DMS 273 treated with DMSO at 0.1 percent for 48 hours (cell line): ENCODE measurements around the gene RAPGEF5.

Experiments used
- DNase-seq: peaks from one replicate; lab custom pipeline; 2025; lab: John Stamatoyannopoulos, UW

RAPGEF5 gene

DNA sequence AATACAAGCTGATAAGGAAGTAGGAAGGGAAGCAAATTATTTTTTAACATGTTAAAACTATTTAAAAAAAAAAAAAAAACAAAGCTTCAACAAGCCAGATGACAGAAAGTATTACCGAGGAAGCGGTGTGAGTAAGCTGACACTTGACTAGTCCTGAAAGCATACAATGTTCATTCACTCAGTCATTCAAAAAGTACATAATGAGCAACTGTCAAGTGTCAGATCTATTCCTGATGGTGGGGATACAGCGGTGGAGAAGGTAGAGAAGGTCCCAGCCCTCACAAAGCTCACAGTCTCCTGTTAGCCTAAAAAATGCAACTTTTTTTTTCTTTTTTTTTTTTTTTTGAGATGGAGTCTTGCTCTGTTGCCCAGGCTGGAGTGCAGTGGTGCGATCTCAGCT, 40.0 kb downstream of the RAPGEF5 start:
- DNase-seq, result no peak

DNA sequence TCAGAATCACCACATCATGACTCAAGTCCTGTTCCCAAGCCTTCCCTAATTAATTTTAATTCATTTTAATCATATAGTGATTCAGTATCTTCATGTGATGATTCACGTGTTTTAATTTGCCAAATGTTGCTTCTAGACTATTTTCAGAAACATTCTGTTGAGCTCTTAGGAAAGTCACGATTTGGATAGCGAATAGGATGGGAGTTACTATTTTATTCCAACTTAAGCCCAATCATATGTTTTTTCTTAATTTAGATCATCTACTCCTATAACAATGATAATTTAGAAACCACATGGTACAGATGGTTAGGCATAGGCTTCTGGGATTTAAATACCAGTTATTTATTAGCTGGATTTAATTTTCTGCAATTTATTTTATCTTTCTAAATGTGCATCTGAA, 49.1 kb downstream of the RAPGEF5 start:
- no peak for DNase-seq

DNA sequence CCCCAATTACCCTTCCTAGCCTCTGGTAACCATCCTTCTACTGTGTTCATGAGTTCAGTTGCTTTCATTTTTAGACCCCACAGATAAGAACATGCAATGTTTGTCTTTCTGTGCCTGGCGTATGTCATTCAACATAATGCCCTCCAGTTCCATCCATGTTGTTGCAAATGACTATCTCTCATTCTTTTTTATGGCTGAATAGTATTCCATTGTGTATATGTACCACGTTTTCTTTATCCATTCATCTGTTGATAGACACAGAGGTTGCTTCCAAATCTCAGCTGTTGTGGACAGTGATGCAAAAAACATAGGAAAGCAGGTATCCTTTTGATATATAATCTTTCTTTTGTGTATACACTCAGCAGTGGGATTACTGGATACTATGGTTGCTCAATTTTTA, 51.2 kb downstream of the RAPGEF5 start:
- no peak for DNase-seq

DNA sequence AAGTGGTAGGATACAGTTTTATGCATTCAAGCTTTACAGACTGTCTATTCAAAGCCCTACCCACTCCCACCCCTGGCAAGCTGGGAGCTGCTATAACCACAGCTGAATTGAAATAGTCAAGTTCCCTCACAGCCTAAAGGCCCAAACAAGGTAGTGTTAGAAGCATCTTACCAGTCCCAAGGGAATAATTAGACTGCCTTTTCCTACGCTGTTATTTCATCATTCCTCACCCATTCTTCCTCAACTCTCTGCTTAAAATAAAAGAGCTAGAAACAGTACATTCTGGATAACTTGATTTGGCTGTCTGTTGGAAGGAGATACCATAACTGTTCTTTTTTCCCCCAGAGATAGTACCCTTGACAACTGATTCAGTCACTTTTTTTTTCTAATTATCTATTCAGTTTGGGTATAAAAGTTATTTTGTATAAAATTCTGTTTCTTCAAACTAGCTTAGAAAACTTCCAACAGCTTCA, 54.0 kb downstream of the RAPGEF5 start:
- DNase-seq, result no peak

DNA sequence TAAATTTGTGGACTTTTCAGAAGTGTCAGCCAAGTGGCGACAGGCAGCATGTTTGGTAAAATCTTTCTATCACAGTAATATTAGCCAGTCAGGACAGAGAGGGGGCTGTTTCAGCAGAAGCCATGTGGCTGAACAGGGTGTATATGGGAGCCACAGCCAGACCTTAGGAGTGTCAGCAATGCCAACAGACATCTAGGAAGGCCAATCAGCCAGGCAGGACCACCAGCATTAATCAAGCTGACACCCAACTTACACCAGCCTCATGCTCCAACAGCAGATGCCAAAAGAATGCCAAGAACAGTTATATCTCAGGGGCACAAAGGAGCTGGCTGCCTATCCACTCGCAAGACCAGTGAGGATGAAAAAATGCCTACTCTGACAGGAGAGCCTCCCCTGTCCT, 54.8 kb downstream of the RAPGEF5 start:
- no peak for DNase-seq

DNA sequence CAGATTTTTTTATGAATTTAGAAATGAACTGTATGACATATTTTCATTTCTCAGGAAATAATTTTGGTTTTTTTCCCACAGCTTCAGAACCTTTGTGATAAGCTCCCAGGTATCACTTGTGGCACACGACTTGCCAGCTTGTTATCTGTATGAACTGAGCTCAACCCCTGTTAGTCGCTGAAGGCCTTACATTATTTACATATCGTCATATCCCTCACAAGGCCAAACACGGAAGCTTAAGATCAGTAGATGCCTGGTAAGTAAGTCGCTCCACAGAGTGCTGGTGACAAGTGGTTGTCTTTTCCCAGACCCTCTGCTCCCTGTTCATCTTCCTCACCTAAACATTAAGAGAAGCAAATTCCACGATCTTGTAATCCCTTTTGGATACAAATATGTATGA, 55.2 kb downstream of the RAPGEF5 start:
- no peak for DNase-seq

DNA sequence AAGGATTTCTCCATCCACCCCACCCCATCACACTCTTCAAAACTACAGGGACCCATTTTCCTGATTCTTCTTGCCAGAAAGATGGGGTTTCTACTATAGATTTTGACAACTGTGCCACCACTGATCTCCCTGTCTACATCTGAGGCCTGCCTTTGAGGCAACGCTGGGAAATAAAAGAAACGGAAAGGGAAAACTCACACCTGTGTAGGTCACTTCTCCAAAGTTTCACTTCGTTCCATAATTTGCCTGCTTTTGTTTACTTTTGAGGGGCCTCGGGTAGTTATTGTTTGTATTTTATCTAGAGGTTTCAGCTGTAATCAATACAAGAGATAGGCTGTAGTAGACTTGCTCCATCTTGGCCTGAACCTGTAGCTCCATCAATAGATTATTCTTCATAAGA, 56.1 kb downstream of the RAPGEF5 start:
- DNase-seq, result no peak

DNA sequence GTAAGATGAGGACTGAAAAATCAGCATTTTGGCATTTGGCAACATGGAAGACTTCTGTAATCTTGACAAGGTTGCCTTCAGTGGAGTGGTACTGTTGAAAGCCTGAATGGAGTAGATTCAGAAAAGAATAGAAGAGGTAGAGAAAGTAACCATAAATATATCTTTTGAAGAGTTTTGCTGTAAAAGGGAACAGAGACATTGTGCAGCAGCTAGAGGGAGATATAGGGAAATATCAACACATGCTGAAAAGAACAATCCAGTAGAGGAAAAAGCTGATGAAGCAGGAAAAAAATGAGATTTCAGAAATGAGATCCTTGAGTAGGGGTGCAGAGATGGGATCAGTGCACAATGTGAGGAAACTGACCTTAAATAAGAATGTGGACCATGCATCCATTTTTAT, 60.0 kb downstream of the RAPGEF5 start:
- DNase-seq, result no peak

DNA sequence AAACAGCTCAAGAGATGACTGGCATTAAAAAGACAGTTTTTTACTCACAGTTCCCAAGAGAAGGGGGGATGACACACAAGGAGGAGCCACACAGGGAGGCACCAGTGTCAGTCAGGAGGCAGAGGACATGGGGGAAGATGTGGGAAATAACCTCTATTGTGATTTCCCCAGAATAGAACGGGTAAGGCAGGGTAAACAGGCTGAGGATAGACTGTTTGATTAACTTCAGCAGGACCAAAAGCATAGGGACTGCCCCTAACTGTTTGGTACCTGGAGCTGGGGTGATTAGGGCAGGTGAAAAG, 60.7 kb downstream of the RAPGEF5 start:
- no peak for DNase-seq

DNA sequence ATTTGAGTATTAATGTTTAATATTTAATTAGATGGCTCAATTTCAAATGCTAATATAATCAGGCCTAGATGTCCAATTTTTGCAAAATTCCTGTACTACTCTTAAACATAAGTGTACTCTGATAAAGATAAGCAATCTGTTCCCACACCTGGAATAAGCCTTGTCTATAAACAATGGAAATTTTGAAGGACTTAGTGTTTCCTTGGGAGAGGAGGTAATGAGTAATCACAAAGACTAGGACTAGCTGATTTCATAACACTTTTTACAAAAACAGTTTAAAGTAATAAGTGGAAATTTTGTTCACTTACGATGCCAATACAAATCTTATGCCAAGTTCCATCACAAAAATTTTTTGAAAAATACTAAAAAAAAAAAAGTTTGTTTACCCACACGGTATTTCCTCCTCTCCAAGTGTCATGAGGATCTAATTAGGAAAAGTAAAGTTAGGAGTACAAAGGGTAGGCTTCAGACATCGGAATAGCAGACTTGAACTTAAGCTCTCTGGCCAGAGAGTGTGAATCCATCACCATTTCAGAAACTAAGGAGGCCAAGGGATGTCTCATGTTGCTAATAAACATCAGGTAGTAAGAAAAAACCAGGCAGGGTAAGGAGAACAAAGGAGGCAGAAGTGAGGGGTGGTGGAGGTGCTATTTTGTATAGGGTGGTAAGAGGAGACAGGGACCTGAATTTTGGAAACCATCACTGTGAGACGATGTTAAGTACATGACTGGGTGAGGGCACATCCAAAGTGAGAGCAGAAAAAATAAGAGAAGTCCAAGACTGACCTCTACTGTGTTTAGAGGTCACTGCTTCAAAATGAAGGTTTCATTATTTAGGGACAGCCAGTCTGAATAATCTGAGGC, 61.3 kb downstream of the RAPGEF5 start:
- DNase-seq, result no peak

DNA sequence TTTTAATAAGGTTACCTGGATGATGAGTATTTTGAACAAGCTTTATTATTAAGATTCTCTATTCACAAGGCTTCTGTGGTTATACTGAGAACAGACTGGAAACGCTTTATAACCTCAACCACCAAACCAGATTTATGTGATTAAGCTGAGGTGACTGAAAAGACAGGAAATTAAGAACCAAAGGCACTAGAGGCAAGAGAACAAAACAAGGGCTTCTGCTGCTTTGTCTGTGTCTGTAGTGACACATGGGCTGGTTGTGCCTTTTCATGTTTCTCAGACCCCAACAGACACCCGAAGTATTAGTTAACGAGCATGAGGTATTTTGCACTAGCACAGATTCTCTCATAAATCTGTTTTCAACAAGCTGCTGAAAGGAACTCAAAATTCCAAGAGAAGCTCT, 64.4 kb downstream of the RAPGEF5 start:
- DNase-seq, result no peak

DNA sequence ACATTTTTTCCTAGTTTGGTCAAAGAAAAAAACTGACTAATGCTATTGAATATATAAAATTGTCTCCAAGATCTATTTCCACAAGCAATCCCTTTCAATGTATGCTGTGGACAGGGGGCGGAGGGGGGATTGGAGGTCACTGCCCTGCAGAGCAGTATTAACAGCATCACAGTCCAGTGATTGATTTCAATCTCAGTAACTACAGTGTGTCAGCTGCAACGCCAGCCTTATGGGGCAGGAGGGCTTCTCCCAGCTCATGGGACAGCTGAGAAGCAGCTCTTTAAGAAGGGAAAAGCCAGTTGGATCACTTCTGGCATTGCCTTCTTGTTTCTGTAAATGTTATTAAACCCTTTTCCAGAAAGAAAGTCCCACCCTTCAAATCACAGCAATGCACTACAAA, 65.0 kb downstream of the RAPGEF5 start:
- DNase-seq, result no peak

DNA sequence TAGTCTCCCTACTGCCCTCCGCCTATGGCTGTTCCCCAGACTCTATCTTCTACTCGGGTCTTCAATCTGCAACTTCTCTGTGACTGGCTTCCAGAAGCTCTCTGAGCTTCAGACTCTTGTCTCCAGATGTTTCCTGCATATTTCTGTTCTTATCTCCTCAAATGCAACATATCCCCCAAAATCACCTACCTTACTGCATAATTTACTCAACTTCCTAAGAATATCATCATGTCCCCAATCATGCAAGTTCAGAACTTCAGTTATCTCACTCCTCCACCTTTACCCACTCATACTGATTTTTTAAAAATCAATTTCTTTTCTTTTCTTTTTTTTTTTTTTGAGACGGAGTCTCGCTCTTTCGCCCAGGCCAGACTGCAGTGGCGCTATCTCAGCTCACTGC, 68.8 kb downstream of the RAPGEF5 start:
- no peak for DNase-seq

DNA sequence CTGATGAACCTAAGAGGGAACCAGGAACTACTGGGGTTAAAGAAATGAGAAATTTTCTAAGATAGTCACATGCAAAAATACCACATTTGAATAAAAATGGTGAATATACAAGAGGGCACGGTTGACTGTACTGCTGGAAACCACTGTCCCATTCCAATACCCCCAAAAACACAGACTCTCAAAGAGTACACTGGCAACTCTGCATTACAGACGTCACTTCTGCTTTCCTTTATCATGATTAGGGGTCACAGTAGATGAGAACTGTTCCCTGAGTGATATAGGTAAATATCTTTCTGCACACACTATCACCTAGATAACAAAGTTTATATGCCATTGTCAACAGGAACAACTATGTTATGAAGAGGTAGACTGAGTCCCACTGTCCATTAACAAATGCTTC, 69.5 kb downstream of the RAPGEF5 start:
- no peak for DNase-seq

DNA sequence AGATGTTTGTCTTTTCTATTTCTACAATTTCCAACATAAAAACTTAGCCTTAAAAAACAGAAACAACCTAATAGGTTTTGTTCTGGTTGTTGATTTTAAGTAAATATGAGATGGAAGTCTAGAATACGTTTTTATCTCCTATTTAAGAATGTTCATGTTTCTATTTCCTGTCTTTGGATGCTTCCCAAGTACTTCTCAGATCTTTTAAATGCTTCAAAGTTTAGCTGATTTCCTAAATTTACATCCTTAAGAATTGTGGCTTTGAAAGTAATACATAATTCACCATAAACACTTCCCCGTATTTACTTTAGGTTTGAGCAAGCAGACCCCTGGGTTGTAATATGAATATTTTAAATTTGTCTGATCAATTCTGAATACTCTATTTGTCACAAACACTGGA, 70.5 kb downstream of the RAPGEF5 start:
- no peak for DNase-seq

DNA sequence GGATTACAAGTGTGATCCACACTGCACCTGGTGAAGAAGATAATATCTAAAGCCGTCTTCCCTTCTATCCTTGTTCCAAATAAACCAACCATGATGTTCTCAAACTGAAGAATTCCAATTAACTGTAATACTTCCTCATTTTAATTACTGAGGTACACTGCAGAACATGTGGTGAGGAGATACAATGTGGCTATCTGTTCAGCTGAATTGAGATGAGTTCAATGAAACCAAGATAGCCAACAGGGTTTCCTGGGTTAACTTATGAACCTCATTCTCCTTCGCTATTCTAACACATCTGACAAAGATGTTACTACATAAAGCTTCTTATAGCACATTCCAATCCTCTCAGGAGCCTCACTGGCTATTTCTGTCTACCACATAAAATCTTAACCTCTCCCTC, 75.5 kb downstream of the RAPGEF5 start:
- DNase-seq, result no peak

DNA sequence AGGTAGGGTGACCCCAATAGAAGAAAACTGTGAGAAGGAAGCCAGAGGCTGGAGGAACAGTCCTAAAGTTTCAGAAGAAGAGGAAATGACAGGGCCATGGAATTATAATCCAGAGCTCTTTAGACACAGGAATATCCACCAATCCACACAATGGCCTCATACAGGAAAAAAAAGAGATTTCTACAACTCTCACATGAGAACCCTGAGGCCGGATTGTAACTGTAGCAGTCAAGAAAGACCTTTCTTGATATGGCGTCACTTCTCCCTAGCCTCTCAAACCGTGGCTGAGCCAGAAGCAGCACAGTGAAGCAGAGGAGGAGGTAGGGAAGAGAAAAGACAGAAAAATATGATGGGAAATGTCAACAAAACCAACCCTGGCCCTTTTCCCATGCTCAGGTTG, 76.9 kb downstream of the RAPGEF5 start:
- no peak for DNase-seq

DNA sequence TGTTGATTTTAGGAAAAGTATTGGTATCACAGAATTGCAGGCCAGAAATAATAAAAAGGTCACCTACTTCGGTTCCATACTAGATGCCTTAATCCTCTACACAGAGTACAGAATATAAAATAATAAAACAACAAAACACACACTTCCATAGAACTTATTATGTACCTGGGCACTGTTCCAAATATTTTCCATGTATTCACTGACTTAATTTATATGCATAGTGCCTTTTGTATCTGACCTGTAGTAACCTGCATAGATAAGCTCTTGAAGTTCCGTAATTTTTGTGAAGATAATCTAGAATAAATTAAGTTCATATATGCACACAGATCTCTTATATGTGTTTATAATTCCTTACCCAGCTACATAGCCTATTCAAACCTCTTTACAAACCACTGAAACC, 78.3 kb downstream of the RAPGEF5 start:
- DNase-seq, result no peak

DNA sequence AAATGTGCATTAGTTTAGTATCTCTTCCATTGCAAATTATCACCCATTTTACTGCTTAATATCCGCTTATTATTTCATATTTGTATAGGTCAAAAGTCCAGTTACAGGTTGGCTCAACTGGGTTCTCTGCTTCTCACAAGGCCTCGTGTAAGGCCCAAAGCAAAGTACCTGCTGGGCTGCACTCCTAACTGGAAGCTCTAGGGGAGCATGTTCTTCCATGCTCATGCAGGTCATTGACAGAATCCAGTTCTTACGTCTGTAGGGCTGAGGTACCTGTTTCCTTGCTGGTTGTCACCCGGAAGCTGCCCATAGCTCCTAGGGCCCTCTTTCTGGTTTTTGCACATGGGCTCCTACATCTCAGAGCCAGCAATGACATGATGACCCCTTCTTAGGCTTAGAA, 79.6 kb downstream of the RAPGEF5 start:
- no peak for DNase-seq

DNA sequence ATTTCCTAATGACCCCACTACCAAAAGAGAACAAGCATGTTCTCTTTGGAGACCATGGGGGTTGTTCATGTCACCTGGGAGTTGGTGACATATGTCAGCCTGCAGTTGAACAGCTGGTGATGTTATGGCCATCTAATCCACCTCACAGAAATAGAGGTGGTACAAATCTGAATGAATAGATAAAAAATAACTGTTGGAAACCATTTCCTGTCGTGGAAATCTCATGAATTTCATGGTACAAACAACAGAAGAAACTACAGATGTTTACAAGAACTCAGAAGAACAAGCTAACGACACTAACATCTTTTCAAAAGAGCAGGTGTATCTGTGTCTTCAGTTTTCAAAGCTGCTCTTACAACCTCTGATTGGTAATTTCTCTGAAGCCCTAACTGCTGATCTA, 81.3 kb downstream of the RAPGEF5 start:
- no peak for DNase-seq

DNA sequence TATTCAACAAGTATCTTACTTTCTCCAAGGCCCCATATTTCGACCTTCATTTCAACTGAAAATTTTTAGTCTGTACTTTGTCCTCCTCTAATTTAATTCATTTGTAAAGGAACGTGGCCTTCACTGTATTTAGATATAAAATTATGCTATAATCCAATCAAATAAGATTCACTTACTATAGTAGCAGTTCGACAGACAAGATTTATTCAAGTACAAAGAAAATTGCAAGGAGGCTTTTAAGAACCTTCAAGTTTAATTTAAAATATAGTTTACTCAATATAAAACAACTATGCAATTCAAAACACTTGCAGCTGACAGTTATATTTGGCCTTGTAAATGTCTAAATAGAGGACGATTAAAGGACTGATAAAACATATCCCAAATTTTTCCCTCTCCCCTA, 85.6 kb downstream of the RAPGEF5 start:
- DNase-seq, result no peak

DNA sequence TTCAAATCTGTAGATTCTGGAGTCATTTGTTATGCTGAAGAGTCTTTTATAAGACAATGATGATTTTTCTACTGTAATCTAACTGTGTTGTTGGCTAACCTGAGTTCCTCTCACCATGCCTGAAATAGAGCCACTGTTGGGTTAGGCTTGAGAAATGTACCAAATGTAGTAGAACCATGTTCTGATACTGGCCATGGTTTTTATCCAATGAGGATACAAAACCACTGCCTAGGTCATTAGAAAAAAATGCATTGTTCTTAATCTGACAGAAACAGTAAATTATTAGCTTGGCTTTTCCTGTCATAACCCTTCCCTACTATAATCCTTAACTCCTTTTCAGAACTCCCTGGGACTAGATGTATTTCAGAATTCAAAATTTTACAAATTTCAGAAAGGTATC, 86.6 kb downstream of the RAPGEF5 start:
- no peak for DNase-seq

DNA sequence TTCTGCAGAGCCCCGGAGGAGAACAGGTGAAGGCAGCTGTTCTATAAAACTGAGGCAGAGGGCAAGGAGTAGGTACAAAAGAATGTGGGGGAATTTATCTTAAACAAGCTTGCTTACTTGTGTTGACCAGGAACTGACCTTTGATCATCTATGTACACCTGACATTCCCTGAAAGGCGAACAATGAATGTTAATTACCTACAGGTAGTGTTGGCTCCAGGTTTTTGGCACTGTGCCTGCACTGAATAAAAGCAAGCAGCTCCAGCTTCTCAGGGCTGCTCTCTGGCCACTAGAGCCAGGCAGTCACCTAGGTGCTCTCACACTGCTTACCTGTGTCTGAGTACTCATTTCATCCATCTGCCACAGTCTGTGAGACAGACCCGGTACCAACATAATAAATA, 87.0 kb downstream of the RAPGEF5 start:
- DNase-seq, result no peak

DNA sequence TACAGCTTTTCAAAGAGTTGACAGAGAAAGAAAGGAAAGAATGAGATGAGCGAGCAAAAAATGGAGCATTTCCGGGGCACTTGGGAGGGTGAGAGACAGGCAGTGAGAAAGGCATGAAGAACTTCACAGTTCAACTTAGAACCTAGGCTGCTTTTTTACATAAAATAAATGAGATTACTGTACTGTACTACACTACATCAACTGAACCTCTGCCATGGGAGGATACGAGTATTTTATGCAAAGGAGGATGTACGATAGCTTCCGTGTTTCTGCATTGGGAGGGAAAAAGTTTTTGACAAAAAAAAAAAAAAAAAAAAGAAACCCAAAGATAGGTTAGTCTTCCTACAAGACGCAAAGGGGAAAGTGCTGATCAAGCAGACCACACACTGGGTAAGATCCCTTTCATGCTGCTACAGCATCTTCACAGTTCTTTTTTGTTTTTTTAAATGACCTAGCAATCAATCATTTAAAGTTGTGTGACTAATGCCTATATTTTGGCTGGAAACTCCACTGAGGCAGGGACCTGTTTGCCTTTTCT, 88.0 kb downstream of the RAPGEF5 start:
- no peak for DNase-seq
